Neural crest cell (in vitro differentiated cells): ENCODE measurements around the gene S100PBP. TPM values are rescaled to one million over a fixed set of nuclear protein-coding genes. Genes with fewer than 3 reads are reported as not detected.
"Not testable (repeated sequence)": the region's sequence is repeated elsewhere in the genome, so short reads cannot be mapped to it uniquely, and the experiment has no call there.

Experiments used
- DNase-seq: peaks from one replicate; pipeline ENCODE4 v3.0.0; 2021; ENCODE audit warnings: low read depth, mixed read lengths, low spot score
- H3K27ac Mint-ChIP-seq: one replicate; pipeline ENCODE4 v1.8.0; 2021; ENCODE audit warnings: mild to moderate bottlenecking, mixed read lengths; ENCODE audit not compliant: unreplicated experiment
- H3K27me3 Mint-ChIP-seq: 2 replicates; pipeline ENCODE4 v1.8.0; 2021; ENCODE audit warnings: low read depth, mild to moderate bottlenecking, mixed read lengths
- H3K36me3 Mint-ChIP-seq: 2 replicates; pipeline ENCODE4 v1.8.0; 2021; ENCODE audit warnings: low read depth, mild to moderate bottlenecking, mixed read lengths
- H3K4me1 Mint-ChIP-seq: 2 replicates; pipeline ENCODE4 v1.8.0; 2021; ENCODE audit warnings: mixed read lengths
- H3K4me3 Mint-ChIP-seq: one replicate; pipeline ENCODE4 v1.8.0; 2021; ENCODE audit warnings: mild to moderate bottlenecking, mixed read lengths
- H3K9me3 Mint-ChIP-seq: 2 replicates; pipeline ENCODE4 v1.8.0; 2021; ENCODE audit warnings: mixed read lengths
- CTCF ChIP-seq: fragments of 200-600 bp; sonication (generic); conservative IDR thresholded peaks from 2 replicates; pipeline ENCODE4 v1.5.0; 2021; ENCODE audit warnings: antibody characterized with exemption, mild to moderate bottlenecking
- total RNA-seq: library from RNA; stranded (reverse); gene quantifications from 2 replicates; pipeline ENCODE4 v1.2.1, GENCODE V29; 2021

S100PBP gene
- total RNA-seq, 1 donor from 2014 or later: 55.0 TPM

- TF ChIP-seq CTCF: no peak
- no peak for DNase-seq
- Mint-ChIP-seq H3K4me1 (no peaks in the 10 kb centered on the region), H3K27me3 (peaks cover 72% of the 10 kb centered on the region), H3K27ac (no peak overlapping the region), H3K4me3 (peak overlapping the region; percentile 53), H3K36me3 (no peaks in the 10 kb centered on the region), H3K9me3 (no peaks in the 10 kb centered on the region)
These were observed 85.1 kb downstream of the S100PBP start for GRCh38 chr1:32902535-32902920.

GRCh38 chr1:32903991-32904785, 86.7 kb downstream of the S100PBP start:
- H3K4me1 Mint-ChIP-seq: no peaks in the 10 kb centered on the region
- H3K27me3 Mint-ChIP-seq: peaks cover 58% of the 10 kb centered on the region
- H3K27ac Mint-ChIP-seq: no peak overlapping the region
- no peaks in the 10 kb centered on the region for H3K9me3 Mint-ChIP-seq
- DNase-seq: no peak
- H3K4me3 Mint-ChIP-seq: no peak overlapping the region
- H3K36me3 Mint-ChIP-seq: no peaks in the 10 kb centered on the region
- no peak for TF ChIP-seq CTCF

- TF ChIP-seq CTCF: no peak
- DNase-seq: no peak
- H3K4me3 Mint-ChIP-seq: no peak overlapping the region
- no peaks in the 10 kb centered on the region for H3K4me1 Mint-ChIP-seq
- no peak overlapping the region for H3K27ac Mint-ChIP-seq
- no peaks in the 10 kb centered on the region for H3K9me3 Mint-ChIP-seq
- H3K27me3 Mint-ChIP-seq: peaks cover 54% of the 10 kb centered on the region
- no peaks in the 10 kb centered on the region for H3K36me3 Mint-ChIP-seq
These were observed 87.3 kb downstream of the S100PBP start for GRCh38 chr1:32904797-32905196.

GRCh38 chr1:32905588-32905987, 88.1 kb downstream of the S100PBP start:
- not testable (repeated sequence) for DNase-seq, H3K27ac Mint-ChIP-seq, H3K36me3 Mint-ChIP-seq, H3K4me1 Mint-ChIP-seq, H3K4me3 Mint-ChIP-seq, H3K9me3 Mint-ChIP-seq
- peaks cover 51% of the 10 kb centered on the region for H3K27me3 Mint-ChIP-seq

DNA sequence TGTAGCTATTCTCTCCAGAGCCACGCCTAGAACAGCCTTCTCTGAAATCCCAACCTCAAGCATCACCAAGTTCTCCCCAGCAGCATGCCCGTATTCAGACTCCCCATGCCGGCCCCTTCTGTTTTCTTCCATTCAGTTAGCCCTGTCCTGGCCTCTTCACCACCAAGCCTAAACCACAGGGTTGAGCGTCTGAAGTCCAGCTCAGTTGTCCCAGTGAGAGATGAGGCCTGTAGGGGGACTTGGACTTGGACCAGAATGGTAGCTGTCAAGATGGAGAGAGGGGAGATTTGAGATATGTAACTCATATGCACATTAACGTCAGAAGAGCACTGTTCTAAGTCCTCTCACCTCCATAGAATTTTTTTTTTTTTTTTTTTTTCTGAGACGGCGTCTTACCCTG, 89.2 kb downstream of the S100PBP start:
- H3K27ac Mint-ChIP-seq: no peak overlapping the region
- H3K4me3 Mint-ChIP-seq: no peak overlapping the region
- H3K36me3 Mint-ChIP-seq: no peaks in the 10 kb centered on the region
- TF ChIP-seq CTCF: no peak
- H3K9me3 Mint-ChIP-seq: no peaks in the 10 kb centered on the region
- peaks cover 45% of the 10 kb centered on the region for H3K27me3 Mint-ChIP-seq
- DNase-seq: no peak
- no peaks in the 10 kb centered on the region for H3K4me1 Mint-ChIP-seq

GRCh38 chr1:32907435-32907834, 90.0 kb downstream of the S100PBP start:
- no peak for DNase-seq
- no peak overlapping the region for H3K27ac Mint-ChIP-seq
- H3K36me3 Mint-ChIP-seq: no peaks in the 10 kb centered on the region
- peaks cover 37% of the 10 kb centered on the region for H3K27me3 Mint-ChIP-seq
- no peaks in the 10 kb centered on the region for H3K4me1 Mint-ChIP-seq
- H3K9me3 Mint-ChIP-seq: no peaks in the 10 kb centered on the region
- TF ChIP-seq CTCF: no peak
- H3K4me3 Mint-ChIP-seq: no peak overlapping the region
